22Rv1 (cell line): ENCODE results near the gene MALL.

Source experiments
- CTCF ChIP-seq: fragments of 450-650 bp; IDR thresholded peaks from 2 replicates; pipeline ENCODE4 v1.5.1; 2017; ENCODE audit warnings: mild to moderate bottlenecking
- ZFX ChIP-seq: fragments of 450-650 bp; IDR thresholded peaks from 2 replicates; pipeline ENCODE4 v1.6.1; 2017; ENCODE audit warnings: antibody characterized with exemption, borderline replicate concordance

GRCh38 chr2:110153416-110153815 is 37.8 kb upstream of the MALL start:
- no peak for TF ChIP-seq CTCF
- no peak for TF ChIP-seq ZFX
